ENCODE results near the gene SECISBP2L.

- TF ChIP-seq CTCF (IDR thresholded peaks at IDR 0.05) (no peak), EZH2 (IDR thresholded peaks at IDR 0.05; ENCODE audit: borderline replicate concordance, insufficient read depth, low read depth, low read length, poor library complexity, severe bottlenecking) (no peak)
These were observed 13.6 kb downstream of the SECISBP2L start for GRCh38 chr15:49032601-49033145.
